ENCODE results near the gene SPAAR.
"Not testable (repeated sequence)": the region's sequence is repeated elsewhere in the genome, so short reads cannot be mapped to it uniquely, and the experiment has no call there.

SPAAR gene

DNA sequence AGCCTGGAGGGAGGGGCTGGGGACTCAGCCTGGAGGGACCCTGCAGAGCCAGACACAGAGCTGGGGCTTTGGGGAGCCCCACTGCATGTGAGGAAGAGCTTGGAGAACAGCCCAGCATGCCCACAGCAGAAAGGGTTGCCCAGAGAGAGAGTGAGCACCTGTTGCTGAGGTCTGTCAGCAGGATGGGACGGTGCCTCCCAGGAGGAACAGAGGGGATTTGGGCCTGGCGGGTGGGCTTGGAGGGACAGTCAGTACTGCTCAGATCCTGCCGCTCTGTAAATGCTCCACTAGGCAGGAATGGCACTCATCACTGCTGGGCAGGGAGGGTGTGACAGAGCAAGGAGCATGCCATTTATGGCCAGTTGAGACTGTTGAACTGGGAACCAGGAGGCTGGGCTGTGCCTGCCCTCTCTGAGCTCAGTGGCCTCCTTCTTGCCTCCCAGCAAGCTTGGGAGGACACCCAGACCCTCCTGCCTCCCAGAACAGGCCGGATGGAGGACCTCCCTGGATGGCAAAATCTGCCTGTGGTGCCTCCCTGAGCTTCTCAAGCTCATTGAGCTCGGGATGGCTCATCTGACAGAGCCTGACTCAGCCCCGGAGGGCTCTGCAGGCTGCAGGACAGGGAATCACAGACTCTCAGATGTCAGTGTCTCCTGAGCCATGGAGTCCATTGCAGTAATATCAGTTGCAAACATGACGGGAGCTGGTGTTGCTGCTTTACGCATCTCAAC is 4.1 kb upstream of the SPAAR start:
- DNase-seq = no peak

DNA sequence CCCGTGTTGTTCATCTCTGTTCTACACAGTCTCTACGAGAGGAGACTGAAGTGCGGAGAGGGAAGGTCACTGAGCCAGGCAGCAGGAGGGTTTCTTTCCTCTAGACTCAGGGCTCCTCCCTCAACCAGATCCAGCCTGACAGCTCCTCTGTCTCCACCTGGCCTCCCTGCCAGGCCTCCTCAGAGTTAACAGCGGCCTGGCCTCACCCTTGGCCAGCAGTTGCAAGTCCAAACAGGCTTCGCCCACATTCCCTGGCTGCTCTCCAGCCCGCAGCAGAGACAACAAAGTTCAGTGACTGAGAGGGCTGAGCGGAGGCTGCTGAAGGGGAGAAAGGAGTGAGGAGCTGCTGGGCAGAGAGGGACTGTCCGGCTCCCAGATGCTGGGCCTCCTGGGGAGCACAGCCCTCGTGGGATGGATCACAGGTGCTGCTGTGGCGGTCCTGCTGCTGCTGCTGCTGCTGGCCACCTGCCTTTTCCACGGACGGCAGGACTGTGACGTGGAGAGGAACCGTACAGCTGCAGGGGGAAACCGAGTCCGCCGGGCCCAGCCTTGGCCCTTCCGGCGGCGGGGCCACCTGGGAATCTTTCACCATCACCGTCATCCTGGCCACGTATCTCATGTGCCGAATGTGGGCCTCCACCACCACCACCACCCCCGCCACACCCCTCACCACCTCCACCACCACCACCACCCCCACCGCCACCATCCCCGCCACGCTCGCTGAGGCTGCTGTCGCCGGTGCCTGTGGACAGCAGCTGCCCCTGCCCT is 3.2 kb upstream of the SPAAR start, which contains the start of gene HRCT1:
Gene HRCT1, plus strand, starts transcription at position 291 of the 768 bp plus-strand sequence. Its CDS starts 86 bp downstream, at position 377.
- DNase-seq = no peak

DNA sequence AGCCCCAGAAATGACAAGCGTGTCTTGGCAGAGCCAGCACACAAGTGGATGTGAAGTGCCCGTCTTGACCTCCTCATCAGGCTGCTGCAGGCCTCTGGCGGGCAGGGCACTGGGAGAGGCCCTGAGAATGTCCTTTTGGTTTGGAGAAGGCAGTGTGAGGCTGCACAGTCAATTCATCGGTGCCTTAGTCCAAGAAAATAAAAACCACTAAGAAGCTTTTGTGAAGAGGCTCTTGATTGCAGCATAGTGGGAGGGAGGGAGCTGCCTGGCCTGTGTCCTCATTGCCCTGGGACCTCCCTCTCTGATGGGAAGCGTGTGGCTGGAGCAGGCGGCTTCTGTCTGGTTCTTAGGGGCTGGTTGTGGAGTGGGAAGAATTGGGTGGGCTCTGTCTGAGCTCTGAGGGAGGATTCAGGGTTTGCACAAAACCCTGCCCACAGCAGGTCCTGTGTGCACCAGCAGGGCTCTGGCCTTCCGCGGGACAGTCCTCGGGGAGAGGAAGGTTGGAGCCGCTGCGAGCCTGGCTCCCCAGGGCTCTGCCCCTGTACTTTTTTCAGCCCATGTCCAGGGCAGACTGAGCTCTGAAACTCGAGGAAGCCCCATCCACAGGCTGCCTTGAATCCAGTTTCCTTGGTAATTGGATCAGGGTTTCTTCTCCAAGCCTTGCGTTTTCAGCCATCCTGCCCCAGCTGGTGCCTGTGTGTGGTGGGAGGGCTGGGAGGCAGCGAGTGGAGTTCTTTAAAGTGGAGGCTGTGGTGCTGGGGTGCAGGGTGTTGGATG is 2.2 kb upstream of the SPAAR start:
- no peak for DNase-seq

DNA sequence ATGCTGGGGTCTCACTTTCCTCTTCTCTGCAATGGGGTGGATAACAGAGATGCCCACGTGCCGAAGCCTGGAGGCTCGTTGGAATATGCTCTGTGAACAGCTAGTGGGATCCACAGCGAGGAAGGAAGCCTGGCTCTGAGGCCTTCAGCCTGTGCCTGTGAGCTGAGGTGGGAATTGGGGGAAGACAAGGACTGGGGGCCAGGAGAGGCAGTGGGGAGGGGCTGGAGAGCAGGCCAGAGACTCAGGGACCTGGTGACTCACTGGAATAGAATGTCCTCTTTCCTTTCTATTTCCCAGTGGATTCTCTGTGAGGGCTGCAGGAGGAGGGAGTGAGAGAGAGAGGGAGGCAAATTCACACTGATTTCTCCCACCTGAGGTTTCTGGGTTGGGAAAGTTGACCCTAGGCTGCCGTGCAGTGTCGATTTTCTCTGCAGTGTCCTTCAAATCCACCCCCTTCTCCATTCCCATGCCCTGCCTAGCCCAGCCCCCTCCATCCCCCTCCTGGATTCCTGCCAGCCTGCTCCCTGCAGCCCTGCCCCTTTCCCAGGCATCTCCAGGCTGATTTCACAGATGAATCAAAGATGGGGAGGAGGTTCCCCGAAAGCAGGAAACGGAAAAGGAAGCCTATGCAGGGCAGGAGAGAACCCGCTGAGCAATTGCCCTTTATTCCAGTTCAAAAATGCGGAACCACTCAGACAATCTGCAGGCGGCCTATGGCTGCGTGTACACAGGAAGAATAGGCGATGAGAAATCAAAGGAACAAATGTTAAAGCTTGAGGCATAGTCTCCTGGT is 1.4 kb upstream of the SPAAR start:
- no peak for DNase-seq

DNA sequence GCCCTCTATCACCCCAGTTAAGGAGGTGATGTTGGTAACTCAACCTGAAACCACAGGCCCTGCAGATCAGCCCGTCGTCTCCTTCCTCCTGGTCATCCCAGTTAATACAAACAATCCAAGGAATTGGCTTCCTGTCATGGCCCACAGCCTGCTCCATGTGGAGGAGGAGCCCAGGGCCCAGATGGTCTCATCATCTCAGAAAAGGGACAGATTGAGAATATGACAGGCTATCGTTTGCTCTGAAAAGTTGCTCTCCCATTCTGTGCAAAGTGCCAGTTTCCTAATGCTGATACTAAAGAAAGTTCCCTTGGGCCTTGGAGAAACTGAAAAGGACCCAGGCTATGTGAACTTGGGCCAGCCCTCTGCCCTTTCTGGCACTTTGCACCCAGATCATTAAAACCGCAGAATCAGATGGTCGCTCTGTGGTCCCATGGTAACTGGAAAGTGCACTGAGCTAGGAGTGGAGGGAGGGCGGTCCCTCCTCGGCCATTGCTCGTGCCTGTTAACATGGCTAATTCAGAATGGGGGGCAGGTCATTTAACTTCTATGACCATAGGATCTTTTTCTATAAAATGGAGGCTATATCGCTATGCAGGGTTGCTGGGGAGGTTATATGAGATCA is 675 bp upstream of the SPAAR start:
- DNase-seq = no peak

DNA sequence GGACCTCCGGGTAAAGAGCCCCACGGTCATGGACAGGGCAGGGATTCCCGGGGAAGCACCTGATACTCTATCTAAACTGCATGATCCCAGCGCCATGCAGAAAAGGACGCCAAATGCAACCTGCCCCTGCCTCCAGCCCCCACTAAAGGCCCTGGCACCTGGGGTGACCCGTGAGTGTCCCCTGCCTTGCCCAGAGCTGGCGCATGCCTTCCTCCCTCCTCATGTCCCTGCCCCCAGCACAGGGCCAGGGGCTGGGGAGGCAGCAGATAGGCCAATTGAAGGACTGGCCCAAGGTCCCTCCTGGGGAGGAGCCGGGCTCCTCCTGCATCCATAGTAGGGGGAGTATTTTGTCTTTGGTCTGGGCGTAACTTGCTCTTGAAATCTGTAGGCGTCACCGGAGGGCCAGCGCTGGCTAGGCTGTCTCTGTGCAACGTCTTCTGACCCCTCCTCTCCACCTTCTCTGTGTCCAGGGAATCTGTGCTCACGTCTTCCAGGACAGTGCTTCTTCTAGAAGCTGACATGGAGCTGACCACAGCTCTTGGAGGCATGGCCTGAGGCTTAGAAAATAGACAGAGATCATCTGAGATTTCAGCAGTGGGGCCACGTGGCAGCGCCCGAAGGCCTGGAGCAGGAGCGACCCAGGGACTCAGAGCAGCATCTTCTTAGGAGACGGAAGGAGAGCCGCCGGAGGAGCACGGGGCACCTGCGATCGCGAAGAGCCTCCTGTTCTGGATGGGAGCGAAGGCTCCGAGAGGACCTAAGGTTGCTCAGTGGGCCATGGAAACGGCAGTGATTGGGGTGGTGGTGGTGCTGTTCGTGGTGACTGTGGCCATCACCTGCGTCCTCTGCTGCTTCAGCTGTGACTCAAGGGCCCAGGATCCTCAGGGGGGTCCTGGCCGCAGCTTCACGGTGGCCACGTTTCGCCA is 660 bp downstream of the SPAAR start:
- no peak for DNase-seq

DNA sequence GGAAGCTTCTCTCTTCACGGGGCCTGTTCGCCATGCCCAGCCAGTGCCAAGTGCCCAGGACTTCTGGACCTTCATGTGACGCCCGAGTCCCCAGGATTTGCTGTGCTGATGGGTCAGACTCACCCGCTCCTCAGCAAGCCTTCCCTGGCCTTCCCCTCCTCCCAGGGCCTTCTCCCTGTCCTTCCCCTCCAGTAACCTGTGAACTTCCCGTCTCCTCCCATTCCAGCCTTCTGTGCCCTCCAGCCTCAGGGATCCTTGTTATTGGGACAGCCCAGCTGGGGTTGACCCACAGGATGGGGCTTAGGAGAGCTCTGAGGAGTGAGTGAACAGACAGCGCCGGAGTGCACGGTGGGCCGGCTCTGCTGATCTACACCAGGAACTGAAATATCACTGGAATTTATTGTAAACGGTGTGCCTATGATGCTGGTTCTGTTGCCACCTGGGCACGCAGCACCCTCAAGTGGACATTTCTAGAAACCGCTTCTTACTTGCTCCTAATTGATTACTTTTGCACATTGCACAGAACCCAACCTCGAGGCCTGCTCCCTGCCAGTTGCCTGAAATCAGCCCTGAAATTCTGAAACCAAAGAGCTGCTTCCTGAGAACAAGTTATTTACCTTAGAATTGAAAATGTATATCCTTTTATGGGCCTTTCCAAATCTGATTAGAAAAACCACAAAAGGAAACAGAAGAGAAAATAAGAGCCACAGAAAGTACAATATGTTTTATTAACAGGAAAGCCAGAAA is 1.5 kb downstream of the SPAAR start:
- DNase-seq = peak; percentile 44

DNA sequence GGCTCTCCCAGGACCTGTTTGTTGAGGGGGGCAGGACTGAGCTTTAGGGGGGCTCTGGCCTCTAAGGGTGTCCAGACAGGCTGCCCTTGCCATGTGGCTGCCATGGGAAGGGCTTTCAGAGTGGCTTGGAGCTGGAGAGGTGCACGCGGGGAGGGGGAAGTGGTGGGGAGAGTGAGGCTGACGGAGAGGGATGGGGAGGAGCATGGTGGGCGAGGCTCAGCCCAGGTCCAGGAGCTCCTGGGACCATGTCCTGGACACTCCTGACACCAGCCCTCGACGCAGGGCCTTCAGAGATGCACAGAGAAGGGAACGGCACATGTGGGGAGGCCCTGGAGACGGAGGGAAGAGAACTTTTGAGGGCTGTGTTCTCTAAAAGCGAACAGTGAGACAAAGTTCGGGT is 2.4 kb downstream of the SPAAR start:
- DNase-seq = no peak

DNA sequence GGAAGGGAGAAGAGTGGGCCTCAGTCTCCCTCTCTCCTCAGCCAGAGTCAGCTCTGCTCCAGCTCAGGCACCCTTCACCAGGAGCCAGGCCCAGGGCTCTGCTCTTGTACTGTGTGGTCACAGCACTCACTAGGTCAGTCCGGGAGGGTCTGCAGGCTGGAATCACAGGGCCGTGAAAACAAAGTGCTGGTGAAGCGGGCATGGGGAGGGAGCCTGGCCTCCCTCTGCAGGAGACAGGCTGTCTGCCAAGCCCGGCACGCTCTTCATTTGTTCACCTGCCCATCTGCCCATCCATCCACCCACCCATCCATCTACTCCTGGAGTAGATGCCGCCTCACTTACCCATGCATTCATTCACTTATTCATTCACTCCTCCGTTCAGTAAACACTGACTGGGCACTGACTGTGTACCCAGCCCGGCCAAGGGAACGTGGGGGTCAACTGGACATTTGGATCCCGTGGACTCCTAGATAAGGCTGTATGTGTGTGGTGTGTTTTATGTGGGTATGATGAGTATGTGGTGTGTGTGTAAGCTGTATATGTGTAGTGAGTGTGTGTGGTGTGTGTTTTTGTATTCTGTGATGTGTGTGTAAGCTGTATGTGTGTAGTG is 3.6 kb downstream of the SPAAR start:
- no peak for DNase-seq

DNA sequence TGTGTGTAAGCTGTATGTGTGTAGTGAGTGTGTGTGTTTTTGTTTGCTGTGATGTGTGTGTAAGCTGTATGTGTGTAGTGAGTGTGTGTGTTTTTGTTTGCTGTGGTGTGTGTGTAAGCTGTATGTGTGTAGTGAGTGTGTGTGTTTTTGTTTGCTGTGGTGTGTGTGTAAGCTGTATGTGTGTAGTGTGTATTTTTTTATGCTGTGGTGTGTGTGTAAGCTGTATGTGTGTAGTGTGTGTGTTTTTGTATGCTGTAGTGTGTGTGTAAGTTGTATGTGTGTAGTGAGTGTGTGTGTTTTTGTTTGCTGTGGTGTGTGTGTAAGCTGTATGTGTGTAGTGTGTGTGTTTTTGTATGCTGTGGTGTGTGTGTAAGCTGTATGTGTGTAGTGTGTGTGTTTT is 4.1 kb downstream of the SPAAR start:
- not testable (repeated sequence) for DNase-seq

DNA sequence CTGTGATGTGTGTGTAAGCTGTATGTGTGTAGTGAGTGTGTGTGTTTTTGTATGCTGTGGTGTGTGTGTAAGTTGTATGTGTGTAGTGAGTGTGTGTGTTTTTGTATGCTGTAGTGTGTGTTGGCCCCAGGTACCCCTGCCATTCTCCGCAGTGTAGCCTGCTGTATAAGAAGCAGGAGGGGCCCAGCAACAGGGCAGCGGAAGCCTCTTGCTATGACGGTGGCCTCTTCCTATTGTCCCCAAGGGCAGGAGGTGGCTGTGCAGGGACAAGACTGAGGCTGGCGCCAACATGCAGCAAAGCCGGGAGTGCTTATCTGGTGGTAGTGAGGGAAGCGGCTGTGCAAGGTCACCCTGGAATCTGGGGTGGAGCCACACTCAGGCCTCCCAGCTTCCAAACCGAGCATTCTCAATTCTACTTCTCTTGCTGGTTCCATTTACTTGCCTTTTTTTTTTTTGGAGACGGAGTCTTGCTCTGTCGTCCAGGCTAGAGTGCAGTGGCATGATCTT is 5.1 kb downstream of the SPAAR start:
- no peak for DNase-seq

DNA sequence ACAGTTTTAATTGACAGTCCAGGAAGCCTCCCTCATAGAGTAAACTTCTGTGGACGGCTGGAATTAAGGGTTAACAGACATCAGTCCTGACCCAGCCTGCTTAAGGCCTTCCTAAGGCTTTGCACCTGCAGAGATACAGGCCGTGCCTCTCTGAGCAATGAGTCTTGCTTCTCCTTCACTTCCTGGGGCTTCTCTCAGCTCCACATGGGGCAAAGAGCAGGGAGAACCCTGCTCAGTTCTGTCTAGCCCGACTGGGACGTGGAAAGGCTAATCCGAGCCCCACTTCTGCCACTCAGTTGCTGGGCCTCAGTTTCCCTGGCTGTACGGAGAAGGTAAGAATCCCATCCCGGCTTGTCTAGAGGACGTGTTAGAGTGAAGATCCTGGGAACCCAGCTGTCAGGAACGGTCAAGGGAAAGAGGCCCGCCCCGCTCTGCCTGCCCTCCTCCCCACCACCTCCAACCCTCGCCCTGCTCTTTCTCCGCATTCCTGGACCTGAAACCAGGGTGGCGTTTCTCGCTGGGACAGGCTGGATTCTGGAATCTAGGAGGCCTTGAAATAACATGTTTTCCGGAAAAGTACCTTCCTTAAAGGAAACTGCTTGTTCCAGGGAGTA is 6.5 kb downstream of the SPAAR start:
- DNase-seq = no peak

DNA sequence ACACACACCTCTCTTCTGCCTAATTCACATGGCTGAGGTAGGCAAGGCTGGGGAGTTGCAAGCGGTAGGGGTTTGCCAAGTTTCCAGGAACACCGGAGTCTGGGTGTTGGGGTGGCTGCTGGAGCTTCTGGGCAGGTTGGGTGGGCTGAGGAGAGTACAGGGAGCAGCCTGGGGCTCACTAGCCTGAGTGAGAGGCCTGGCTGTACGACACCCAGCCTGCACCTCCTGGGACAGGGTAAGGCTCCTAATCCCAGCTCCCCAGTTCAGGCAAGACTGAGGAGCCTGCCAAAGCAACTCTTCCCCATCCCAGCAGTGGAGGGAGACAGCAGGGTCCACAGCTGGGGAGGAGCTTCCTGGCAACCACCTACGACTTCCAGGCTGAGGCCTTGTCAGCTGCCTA is 8.0 kb downstream of the SPAAR start:
- DNase-seq = no peak

DNA sequence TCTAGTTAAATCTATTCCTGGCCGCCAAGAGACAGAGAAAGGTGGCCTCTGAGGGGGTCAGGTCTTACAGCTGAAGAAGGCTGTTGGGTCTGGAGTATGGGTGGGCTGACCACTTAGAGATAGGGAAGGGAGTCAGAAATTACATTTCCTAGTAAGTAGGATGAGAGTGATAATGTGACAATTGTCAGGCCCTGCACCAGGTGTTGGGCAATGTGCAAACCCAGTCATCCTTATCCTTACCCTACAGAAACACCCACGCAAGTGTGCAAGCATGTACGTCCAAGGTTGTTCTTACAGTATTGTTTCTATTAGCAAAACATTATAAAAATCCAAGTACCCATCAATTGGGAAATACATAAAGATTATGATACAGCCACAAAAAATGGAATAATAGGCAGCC is 9.5 kb downstream of the SPAAR start:
- no peak for DNase-seq

DNA sequence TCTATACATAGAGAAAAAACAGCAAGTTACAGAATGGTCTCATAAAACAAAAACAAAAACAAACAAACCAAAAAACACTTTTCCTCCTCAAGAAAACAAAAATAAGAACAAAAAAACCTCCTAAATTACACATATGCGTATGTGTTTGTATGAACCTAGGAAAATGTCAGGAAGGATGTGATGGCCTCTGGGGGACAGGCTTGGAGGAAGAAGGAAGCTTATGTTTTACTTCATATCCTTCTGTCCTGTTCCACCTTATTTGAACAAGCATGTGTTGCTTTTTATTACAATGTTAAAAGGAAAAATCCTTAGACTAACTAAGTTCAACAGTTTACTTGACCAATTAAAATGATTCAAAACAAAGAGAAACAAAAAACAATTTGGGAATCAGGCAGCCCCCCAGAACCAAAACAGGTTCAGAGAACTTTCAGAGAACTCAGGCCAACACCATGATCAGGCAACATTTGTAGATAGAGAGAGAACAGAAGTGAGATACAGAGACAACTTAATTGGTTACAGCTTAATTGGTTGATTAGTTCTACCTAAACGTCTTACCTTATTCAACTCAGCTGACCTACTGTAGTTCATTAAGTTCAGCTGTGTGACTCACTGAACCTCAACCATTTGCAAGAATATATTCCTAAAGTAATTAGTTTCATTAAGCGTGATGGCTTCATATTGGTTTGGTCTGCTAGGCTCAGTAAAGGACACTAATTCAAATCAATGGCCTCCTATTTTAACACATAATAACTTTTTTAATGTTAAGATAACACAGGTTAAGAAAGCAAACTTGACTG is 10.1 kb downstream of the SPAAR start:
- DNase-seq = no peak

DNA sequence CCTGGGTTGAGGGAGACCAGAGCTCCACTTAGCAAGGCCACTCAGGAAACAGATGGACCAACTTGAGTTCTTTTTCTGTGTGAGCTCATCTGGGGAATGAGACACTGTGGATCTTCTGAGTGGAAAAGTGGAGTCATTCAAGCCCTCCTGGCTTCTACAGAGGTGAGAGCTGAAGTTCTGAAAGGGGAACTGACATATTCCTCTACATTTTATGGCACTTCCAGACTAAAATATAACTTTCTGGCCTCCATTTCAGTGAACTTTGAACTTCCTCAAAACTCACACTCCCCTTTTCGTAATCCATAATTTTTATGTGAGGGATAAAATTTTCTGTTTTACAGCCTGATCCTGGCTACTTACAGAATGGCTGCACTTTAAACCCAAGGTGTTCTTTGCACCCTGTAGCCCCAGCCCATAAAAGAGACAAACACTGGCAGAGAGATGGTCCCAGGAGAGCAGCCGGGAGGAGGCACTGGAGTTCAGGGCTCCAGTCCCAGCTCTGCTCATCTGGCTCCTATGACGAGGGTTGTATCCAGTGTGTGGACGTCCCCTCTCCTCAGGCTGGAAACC is 10.8 kb downstream of the SPAAR start:
- no peak for DNase-seq

DNA sequence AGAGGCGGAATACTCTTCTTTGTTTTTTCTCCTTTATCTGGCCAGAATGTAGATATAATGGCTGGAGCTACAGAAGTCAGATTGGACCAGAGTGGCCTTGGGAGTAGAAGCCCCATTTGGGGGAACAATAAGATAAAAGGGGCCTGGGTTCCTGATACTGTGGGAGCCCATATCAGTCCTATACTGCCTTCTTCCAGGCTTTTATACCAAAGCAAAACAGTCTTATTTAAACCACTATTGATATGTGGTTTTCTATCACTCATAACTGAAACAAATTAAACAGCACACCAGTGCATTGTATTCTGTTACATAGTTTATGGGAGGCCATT is 14.3 kb downstream of the SPAAR start:
- no peak for DNase-seq
